ENCODE measurements around the gene TMEM222.
"Not testable (repeated sequence)": the region's sequence is repeated elsewhere in the genome, so short reads cannot be mapped to it uniquely, and the experiment has no call there.

The TMEM222 gene

GRCh38 chr1:27380224-27380623 is 58.3 kb downstream of the TMEM222 start:
- DNase-seq (ENCODE audit: low spot score) = no peak

DNA sequence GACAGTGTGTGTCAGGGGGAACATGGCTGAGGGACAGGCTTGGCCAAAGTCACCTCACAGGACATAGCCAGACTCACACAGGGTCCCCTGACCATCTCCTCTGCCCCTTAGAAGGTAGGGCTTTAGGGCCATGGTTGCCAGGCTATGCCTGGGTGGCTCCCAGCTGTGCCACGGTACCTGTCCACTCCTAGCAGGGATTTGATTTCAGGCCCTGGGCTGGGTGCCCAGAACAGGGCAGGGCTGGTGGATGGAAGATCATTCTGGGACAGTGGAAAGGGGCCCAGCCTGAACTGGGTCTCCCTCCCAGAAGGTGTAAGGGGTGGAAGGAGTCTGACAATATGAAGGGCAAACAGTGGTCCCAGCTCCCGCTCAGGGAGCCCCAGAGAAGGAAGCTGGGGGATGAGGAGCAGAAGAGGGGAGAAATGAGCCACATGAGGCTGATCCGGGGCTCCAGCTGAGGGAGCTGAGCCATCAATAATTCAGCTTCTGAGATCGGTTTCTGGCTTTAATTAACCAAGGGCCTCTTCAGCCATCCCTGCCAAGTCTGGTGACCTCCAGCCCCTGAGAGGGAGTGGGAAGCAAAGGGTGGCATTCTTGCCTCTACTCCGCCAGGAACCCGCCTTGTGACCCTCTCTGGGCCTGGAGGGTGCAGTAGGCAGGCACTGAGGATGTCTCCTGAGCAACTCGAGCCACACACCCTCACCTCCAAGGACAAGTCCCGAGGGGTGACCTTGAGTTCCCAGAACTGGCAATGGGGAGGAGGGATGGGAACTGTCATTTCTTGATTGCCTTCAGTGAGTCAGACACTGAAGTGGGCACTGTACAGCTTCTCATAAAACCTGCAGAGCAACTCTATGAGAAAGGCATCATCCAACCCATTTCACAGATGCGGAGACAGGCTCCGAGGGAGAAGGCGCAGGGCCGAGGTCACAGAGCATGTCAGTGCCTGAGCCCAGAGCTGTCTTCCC is 59.1 kb downstream of the TMEM222 start:
- DNase-seq (ENCODE audit: low spot score) = no peak

GRCh38 chr1:27381969-27382762 is 60.2 kb downstream of the TMEM222 start:
- DNase-seq (ENCODE audit: low spot score) = no peak

- no peak for DNase-seq (ENCODE audit: low spot score)
These were observed 61.2 kb downstream of the TMEM222 start, which contains the start of gene CD164L2 for GRCh38 chr1:27383039-27383605. Gene CD164L2, minus strand, starts transcription at chr1:27383333. Its CDS starts 94 bp downstream, at chr1:27383239.

DNA sequence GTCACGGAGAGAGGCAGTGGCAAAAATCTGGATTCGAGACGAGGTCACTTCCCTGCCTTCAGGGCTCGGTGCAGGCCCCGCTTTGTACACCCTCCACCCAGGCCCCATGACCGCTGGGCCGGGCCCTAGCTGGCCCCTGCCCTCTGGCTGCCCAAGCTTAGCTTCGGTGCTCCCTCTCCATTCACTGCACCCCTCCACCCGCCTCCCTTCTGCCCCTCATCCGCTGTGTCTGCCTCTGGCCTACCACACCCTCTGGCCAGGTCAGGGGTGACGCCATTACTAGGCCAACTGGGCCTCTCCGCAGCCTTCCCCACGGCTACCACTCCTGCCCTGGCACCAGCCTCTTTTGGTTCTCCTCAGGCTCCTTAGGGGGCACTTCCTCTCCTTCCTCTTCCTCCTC is 61.7 kb downstream of the TMEM222 start:
- DNase-seq (ENCODE audit: low spot score) = no peak

DNA sequence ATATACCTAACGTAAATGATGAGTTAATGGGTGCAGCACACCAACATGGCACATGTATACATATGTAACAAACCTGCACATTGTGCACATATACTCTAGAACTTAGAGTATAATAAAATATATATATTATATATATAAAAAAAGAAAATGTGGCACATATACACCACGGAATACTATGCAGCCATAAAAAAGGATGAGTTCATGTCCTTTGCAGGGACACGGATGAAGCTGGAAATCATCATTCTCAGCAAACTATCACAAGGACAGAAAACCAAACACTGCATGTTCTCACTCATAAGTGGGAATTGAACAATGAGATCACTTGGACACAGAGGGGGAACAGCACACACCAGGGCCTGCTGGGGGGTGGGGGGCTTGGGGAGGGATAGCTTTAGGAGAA is 62.8 kb downstream of the TMEM222 start:
- DNase-seq (ENCODE audit: low spot score) = not testable (repeated sequence)
